IPS DF 19.7 (cell line): Measurements from ENCODE around the gene SENP3.

ENCODE experiments used
- DNase-seq: peaks from one replicate; pipeline ENCODE4 v3.0.0-alpha.2; 2013; ENCODE audit warnings: low read depth, low spot score

Gene SENP3

GRCh38 chr17:7556627-7557026 is 5.1 kb upstream of the SENP3 start:
- DNase-seq, result no peak

- DNase-seq, result no peak
Observed at GRCh38 chr17:7557147-7557764, 4.5 kb upstream of the SENP3 start.

GRCh38 chr17:7557775-7558543 is 3.8 kb upstream of the SENP3 start:
- DNase-seq, result no peak

- DNase-seq, result no peak
Observed at GRCh38 chr17:7558544-7559319, 3.0 kb upstream of the SENP3 start, which contains the start of gene TNFSF13. Gene TNFSF13, plus strand, starts transcription at chr17:7558750. Its CDS starts 290 bp downstream, at chr17:7559040.

- no peak for DNase-seq
Observed at GRCh38 chr17:7559320-7560171, 2.2 kb upstream of the SENP3 start.

GRCh38 chr17:7560172-7561027 is 1.3 kb upstream of the SENP3 start:
- peak; percentile 65 for DNase-seq

- no peak for DNase-seq
Observed at GRCh38 chr17:7561028-7561575, 617 bp upstream of the SENP3 start.

- DNase-seq, result no peak
Observed at GRCh38 chr17:7562208-7562605, 488 bp downstream of the SENP3 start.

- no peak for DNase-seq
Observed at GRCh38 chr17:7563115-7563869, 1.6 kb downstream of the SENP3 start.

- DNase-seq, result no peak
Observed at GRCh38 chr17:7569571-7569970, 7.9 kb downstream of the SENP3 start.

- no peak for DNase-seq
Observed at GRCh38 chr17:7570351-7570750, 8.6 kb downstream of the SENP3 start.

GRCh38 chr17:7572338-7572587 is 10.5 kb downstream of the SENP3 start:
- DNase-seq, result no peak

GRCh38 chr17:7572588-7573323 is 11.0 kb downstream of the SENP3 start:
- no peak for DNase-seq

- DNase-seq, result no peak
Observed at GRCh38 chr17:7573324-7574080, 11.8 kb downstream of the SENP3 start.

GRCh38 chr17:7574176-7574953 is 12.6 kb downstream of the SENP3 start:
- no peak for DNase-seq

- DNase-seq, result no peak
Observed at GRCh38 chr17:7575481-7575883, 13.8 kb downstream of the SENP3 start.

GRCh38 chr17:7575959-7576358 is 14.2 kb downstream of the SENP3 start:
- no peak for DNase-seq
